Measurements from ENCODE around the gene KLHL6. TPM values are rescaled to one million over a fixed set of nuclear protein-coding genes. Genes with fewer than 3 reads are reported as not detected.
A peak's percentile ranks its signal among the peaks of the same experiment; 100 is the strongest.

The KLHL6 gene
- total RNA-seq, 1 experiment from 2014 or later, result not detected

- DNase-seq (ENCODE audit: low read depth), result no peak
Measured at GRCh38 chr3:183566880-183567279, 11.4 kb upstream of the KLHL6 start.

- DNase-seq (ENCODE audit: low read depth), result no peak
Measured at GRCh38 chr3:183564046-183564445, 8.5 kb upstream of the KLHL6 start.

GRCh38 chr3:183563536-183563874 is 8.0 kb upstream of the KLHL6 start:
- DNase-seq (ENCODE audit: low read depth), result no peak

- DNase-seq (ENCODE audit: low read depth), result no peak
Measured at GRCh38 chr3:183560607-183561006, 5.1 kb upstream of the KLHL6 start.

GRCh38 chr3:183558495-183558894 is 3.0 kb upstream of the KLHL6 start:
- no peak for DNase-seq (ENCODE audit: low read depth)

GRCh38 chr3:183556722-183557121 is 1.2 kb upstream of the KLHL6 start:
- no peak for DNase-seq (ENCODE audit: low read depth)

- DNase-seq (ENCODE audit: low read depth), result no peak
Measured at GRCh38 chr3:183554377-183554776, 1.1 kb downstream of the KLHL6 start.

- no peak for DNase-seq (ENCODE audit: low read depth)
Measured at GRCh38 chr3:183553334-183554026, 2.0 kb downstream of the KLHL6 start.

- no peak for DNase-seq (ENCODE audit: low read depth)
Measured at GRCh38 chr3:183551930-183552329, 3.6 kb downstream of the KLHL6 start.

GRCh38 chr3:183548262-183548769 is 7.2 kb downstream of the KLHL6 start:
- peak; percentile 76 for DNase-seq (ENCODE audit: low read depth)

GRCh38 chr3:183546625-183547024 is 8.9 kb downstream of the KLHL6 start:
- no peak for DNase-seq (ENCODE audit: low read depth)

- DNase-seq (ENCODE audit: low read depth), result no peak
Measured at GRCh38 chr3:183545708-183546107, 9.8 kb downstream of the KLHL6 start.

GRCh38 chr3:183542355-183542754 is 13.2 kb downstream of the KLHL6 start:
- no peak for DNase-seq (ENCODE audit: low read depth)

GRCh38 chr3:183541738-183542137 is 13.8 kb downstream of the KLHL6 start:
- DNase-seq (ENCODE audit: low read depth), result no peak

- no peak for DNase-seq (ENCODE audit: low read depth)
Measured at GRCh38 chr3:183541235-183541655, 14.3 kb downstream of the KLHL6 start.

- no peak for DNase-seq (ENCODE audit: low read depth)
Measured at GRCh38 chr3:183540501-183541234, 14.8 kb downstream of the KLHL6 start.

GRCh38 chr3:183539811-183540210 is 15.7 kb downstream of the KLHL6 start:
- no peak for DNase-seq (ENCODE audit: low read depth)

- no peak for DNase-seq (ENCODE audit: low read depth)
Measured at GRCh38 chr3:183538486-183538885, 17.0 kb downstream of the KLHL6 start.

- peak; percentile 36 for DNase-seq (ENCODE audit: low read depth)
Measured at GRCh38 chr3:183537295-183537730, 18.2 kb downstream of the KLHL6 start.

- DNase-seq (ENCODE audit: low read depth), result no peak
Measured at GRCh38 chr3:183536238-183536880, 19.1 kb downstream of the KLHL6 start.

GRCh38 chr3:183534249-183534648 is 21.3 kb downstream of the KLHL6 start:
- DNase-seq (ENCODE audit: low read depth), result no peak

- no peak for DNase-seq (ENCODE audit: low read depth)
Measured at GRCh38 chr3:183533412-183534132, 21.9 kb downstream of the KLHL6 start.

Measured in Daoy (cell line).